Measurements from ENCODE around the gene UBE3B. TPM values are rescaled to one million over a fixed set of nuclear protein-coding genes. Genes with fewer than 3 reads are reported as not detected.

UBE3B gene
- total RNA-seq, 1 donor from 2014 or later, result 32.2 TPM

- Histone ChIP-seq H3K36me3 (peaks cover 0 to 26% of the 10 kb centered on the region in 2 donors), H3K4me3 (no peak overlapping the region), H3K27ac (no peak overlapping the region), H3K27me3 (no peaks in the 10 kb centered on the region), H3K4me1 (peaks cover 43% of the 10 kb centered on the region), H3K9me3 (no peaks in the 10 kb centered on the region)
- intact Hi-C loops (cut with DNase I), result no loop called here
- TF ChIP-seq POLR2A (IDR thresholded peaks at IDR 0.05), result no peak
- TF ChIP-seq POLR2AphosphoS5 (IDR thresholded peaks at IDR 0.05; ENCODE audit: insufficient read depth in 1 of 2, low read depth in 1 of 2), result no peak
- TF ChIP-seq CTCF (IDR thresholded peaks at IDR 0.05), result no peak
- DNase-seq (ENCODE audit: extremely low spot score in 2 of 2), result no peak
Observed at GRCh38 chr12:109446869-109447268, 30.6 kb upstream of the UBE3B start.

- Histone ChIP-seq H3K4me1 (peaks cover 43% of the 10 kb centered on the region), H3K9me3 (no peaks in the 10 kb centered on the region), H3K4me3 (no peak overlapping the region), H3K27ac (no peak overlapping the region), H3K27me3 (no peaks in the 10 kb centered on the region), H3K36me3 (peaks cover 0 to 32% of the 10 kb centered on the region in 2 donors)
- TF ChIP-seq CTCF (IDR thresholded peaks at IDR 0.05), result no peak
- TF ChIP-seq POLR2A (IDR thresholded peaks at IDR 0.05), result no peak
- TF ChIP-seq POLR2AphosphoS5 (IDR thresholded peaks at IDR 0.05; ENCODE audit: insufficient read depth in 1 of 2, low read depth in 1 of 2), result no peak
- no peak for DNase-seq (ENCODE audit: extremely low spot score in 2 of 2)
- intact Hi-C loops (cut with DNase I), result no loop called here
Observed at GRCh38 chr12:109447482-109447881, 30.0 kb upstream of the UBE3B start.

- intact Hi-C loops (cut with DNase I), result no loop called here
- Histone ChIP-seq H3K4me1 (peaks cover 43% of the 10 kb centered on the region), H3K9me3 (no peaks in the 10 kb centered on the region), H3K27me3 (no peaks in the 10 kb centered on the region), H3K27ac (no peak overlapping the region), H3K4me3 (no peak overlapping the region), H3K36me3 (peaks cover 0 to 40% of the 10 kb centered on the region in 2 donors)
- TF ChIP-seq CTCF (IDR thresholded peaks at IDR 0.05) (no peak), POLR2AphosphoS5 (IDR thresholded peaks at IDR 0.05; ENCODE audit: insufficient read depth in 1 of 2, low read depth in 1 of 2) (no peak), POLR2A (IDR thresholded peaks at IDR 0.05) (no peak)
- no peak for DNase-seq (ENCODE audit: extremely low spot score in 2 of 2)
Observed at GRCh38 chr12:109448272-109448671, 29.2 kb upstream of the UBE3B start.

- peak overlapping the region; percentile 1 for H3K27ac ChIP-seq
- peaks cover 0 to 46% of the 10 kb centered on the region in 2 donors for H3K36me3 ChIP-seq
- peaks cover 43% of the 10 kb centered on the region for H3K4me1 ChIP-seq
- TF ChIP-seq CTCF (IDR thresholded peaks at IDR 0.05), result no peak
- TF ChIP-seq POLR2A (IDR thresholded peaks at IDR 0.05), result no peak
- TF ChIP-seq POLR2AphosphoS5 (IDR thresholded peaks at IDR 0.05; ENCODE audit: insufficient read depth in 1 of 2, low read depth in 1 of 2), result no peak
- no peak for DNase-seq (ENCODE audit: extremely low spot score in 2 of 2)
- H3K9me3 ChIP-seq, result no peaks in the 10 kb centered on the region
- no peaks in the 10 kb centered on the region for H3K27me3 ChIP-seq
- intact Hi-C loops (cut with DNase I), result no loop called here
- no peak overlapping the region for H3K4me3 ChIP-seq
Observed at GRCh38 chr12:109448707-109449390, 28.6 kb upstream of the UBE3B start.

GRCh38 chr12:109449845-109450532 is 27.4 kb upstream of the UBE3B start:
- Histone ChIP-seq H3K36me3 (peaks cover 0 to 57% of the 10 kb centered on the region in 2 donors), H3K4me1 (peaks cover 37% of the 10 kb centered on the region)

More at GRCh38 chr12:109449845-109450532, 27.4 kb upstream of the UBE3B start:
- intact Hi-C loops (cut with DNase I), result no loop called here
- no peak for DNase-seq (ENCODE audit: extremely low spot score in 2 of 2)
- TF ChIP-seq POLR2A (IDR thresholded peaks at IDR 0.05), result no peak
- no peak for TF ChIP-seq POLR2AphosphoS5 (IDR thresholded peaks at IDR 0.05; ENCODE audit: insufficient read depth in 1 of 2, low read depth in 1 of 2)
- TF ChIP-seq CTCF (IDR thresholded peaks at IDR 0.05), result no peak
- no peak overlapping the region for H3K27ac ChIP-seq
- no peak overlapping the region for H3K4me3 ChIP-seq
- H3K9me3 ChIP-seq, result no peaks in the 10 kb centered on the region
- no peaks in the 10 kb centered on the region for H3K27me3 ChIP-seq
